ENCODE measurements around the gene SWT1. TPM values are rescaled to one million over a fixed set of nuclear protein-coding genes. Genes with fewer than 3 reads are reported as not detected.

SWT1 gene
- total and polyA plus RNA-seq, 9 of the 15 experiments (the other 6 are each of a cell fraction or from before 2014, with no cell fraction given), result 1.5 to 3.4 (median 2.3) TPM

- H2AFZ ChIP-seq (ENCODE audit: low read depth, low read length), result peak overlapping the region; percentile 57
- peaks cover 8% of the 10 kb centered on the region for H3K36me3 ChIP-seq (ENCODE audit: control insufficient read depth, insufficient read depth, low read length)
- H3K4me1 ChIP-seq (replicated peaks in 1 of 2; ENCODE audit: control insufficient read depth in 2 of 2, insufficient read depth in 2 of 2, low read length in 2 of 2), result peaks cover 4 to 38% of the 10 kb centered on the region in 2 experiments; a peak in 3 of 5 replicates
- peaks cover 14% of the 10 kb centered on the region for H3K9me3 ChIP-seq (replicated peaks; ENCODE audit: control insufficient read depth, insufficient read depth, low read depth, low read length)
- WGBS (ENCODE audit: insufficient coverage, low coverage, missing lambda C conversion rate), result 6% methylated on average over 2 of the region's 2 CpGs
- H3K9ac ChIP-seq (ENCODE audit: insufficient read depth in 1 of 2, low read depth in 2 of 2, low read length in 2 of 2), result peak overlapping the region in 1 of 2 experiments; percentile 63; a peak in 2 of 4 replicates
- DNase-seq (ENCODE audit: extremely low read depth in 1 of 4, low spot score in 3 of 4) (peak in 2 of 4 experiments; percentile 25 to 73), ATAC-seq (no peak), FAIRE-seq (no peak)
- H4K20me1 ChIP-seq (replicated peaks; ENCODE audit: control insufficient read depth, insufficient read depth, low read length), result no peaks in the 10 kb centered on the region
- ChIA-PET CTCF (ENCODE audit: low intra/inter-chr PET ratio) (no interaction called here), POLR2A (interaction anchor here (0.5 to 1.3 kb wide), 12 partner anchors 11 to 862 kb away, joined by 3 to 7 read pairs (median 3); no protein-coding TSS in a partner anchor)
- H3K27ac ChIP-seq (ENCODE audit: extremely low read depth, low read depth, low read length), result peak overlapping the region; percentile 96
- in situ Hi-C loops (cut with MboI), result no loop called here
- no peaks in the 10 kb centered on the region for H3K27me3 ChIP-seq (ENCODE audit: control insufficient read depth in 2 of 2, insufficient read depth in 2 of 2, low read length in 2 of 2)
- no peak overlapping the region for H3K4me3 ChIP-seq
- H3K79me2 ChIP-seq (ENCODE audit: control insufficient read depth, insufficient read depth, low read length), result no peaks in the 10 kb centered on the region
- intact Hi-C loops (cut with micrococcal nuclease), result loop anchor here (1.0 to 2.0 kb wide), 3 partner anchors 33 to 46 kb away; partner anchors contain the start of gene IVNS1ABP
- H3K9me1 ChIP-seq (ENCODE audit: control insufficient read depth, insufficient read depth, low read length), result no peaks in the 10 kb centered on the region
- no TSS peak for BruUV-seq (replicated peaks)
- H3K4me2 ChIP-seq (ENCODE audit: insufficient read depth, low read length), result peak overlapping the region; percentile 55; the same call in 1 of the 2 replicates
- TF ChIP-seq ZNF133 (CRISPR knock-in tag; IDR thresholded peaks at IDR 0.05) (no peak), HCFC1 (IDR thresholded peaks at IDR 0.05; ENCODE audit: low read depth, low read length) (no peak), SPI1 (IDR thresholded peaks at IDR 0.05; ENCODE audit: borderline replicate concordance, low read depth, low read length) (no peak), KLF13 (tag; IDR thresholded peaks at IDR 0.05; ENCODE audit: borderline replicate concordance, low read depth) (no peak), ARID2 (IDR thresholded peaks at IDR 0.05) (no peak), POLR2H (tag; IDR thresholded peaks at IDR 0.05; ENCODE audit: low read depth) (0 out of 2 replicates have a peak, but pooled peaks have one; percentile 42), CHAMP1 (IDR thresholded peaks at IDR 0.05) (no peak), ZNF174 (CRISPR knock-in tag; IDR thresholded peaks at IDR 0.05) (no peak), CBX8 (IDR thresholded peaks at IDR 0.05; ENCODE audit: borderline replicate concordance, extremely low read depth, low read depth, low read length, poor library complexity, severe bottlenecking) (no peak), KLF6 (CRISPR knock-in tag; IDR thresholded peaks at IDR 0.05; ENCODE audit: borderline replicate concordance) (no peak), CTCFL (IDR thresholded peaks at IDR 0.05; ENCODE audit: borderline replicate concordance, insufficient read depth, low read depth, low read length, poor library complexity, severe bottlenecking) (no peak), CTCF (IDR thresholded peaks at IDR 0.05 in 2 of 3, conservative IDR thresholded peaks at IDR 0.05 in 1 of 3; ENCODE audit: insufficient read depth in 2 of 3, low read depth in 1 of 3, low read length in 3 of 3) (no peak), ZNF740 (CRISPR knock-in tag; IDR thresholded peaks at IDR 0.05) (no peak), ZNF740 (tag; IDR thresholded peaks at IDR 0.05) (0 out of 4 replicates have a peak, but pooled peaks of 1 of the 2 experiments have one; percentile 28)
Measured at GRCh38 chr1:185284116-185284515, 127.1 kb downstream of the SWT1 start.
